SK-MEL-5 (cell line): ENCODE measurements around the gene LOXL3. TPM values are rescaled to one million over a fixed set of nuclear protein-coding genes. Genes with fewer than 3 reads are reported as not detected.

Source experiments
- DNase-seq: peaks from one replicate; pipeline ENCODE4 v3.0.0-alpha.2; 2016; ENCODE audit warnings: low read depth, low spot score
- in situ Hi-C: cut with HindIII; loops from 2 replicates; pipeline ENCODE4 v1.10.0; 2016; ENCODE audit warnings: low sequenced_read_pairs, high pct_unique_total_duplicates, low pct_unique_long_range_greater_than_20kb
- polyA plus RNA-seq, 2 experiments: library from polyadenylated mRNA; depleted of rRNA; stranded (reverse); fragments of >200 nt; gene quantifications; 2 replicates each; pipeline ENCODE4 v1.2.3, GENCODE V29; 2015
- total RNA-seq: library from RNA; depleted of rRNA; stranded (reverse); fragments of >200 nt; shearing (Covaris generic); gene quantifications from 2 replicates; pipeline ENCODE4 v1.2.3, GENCODE V29; 2014; rRNA removed

Gene LOXL3, protein sequence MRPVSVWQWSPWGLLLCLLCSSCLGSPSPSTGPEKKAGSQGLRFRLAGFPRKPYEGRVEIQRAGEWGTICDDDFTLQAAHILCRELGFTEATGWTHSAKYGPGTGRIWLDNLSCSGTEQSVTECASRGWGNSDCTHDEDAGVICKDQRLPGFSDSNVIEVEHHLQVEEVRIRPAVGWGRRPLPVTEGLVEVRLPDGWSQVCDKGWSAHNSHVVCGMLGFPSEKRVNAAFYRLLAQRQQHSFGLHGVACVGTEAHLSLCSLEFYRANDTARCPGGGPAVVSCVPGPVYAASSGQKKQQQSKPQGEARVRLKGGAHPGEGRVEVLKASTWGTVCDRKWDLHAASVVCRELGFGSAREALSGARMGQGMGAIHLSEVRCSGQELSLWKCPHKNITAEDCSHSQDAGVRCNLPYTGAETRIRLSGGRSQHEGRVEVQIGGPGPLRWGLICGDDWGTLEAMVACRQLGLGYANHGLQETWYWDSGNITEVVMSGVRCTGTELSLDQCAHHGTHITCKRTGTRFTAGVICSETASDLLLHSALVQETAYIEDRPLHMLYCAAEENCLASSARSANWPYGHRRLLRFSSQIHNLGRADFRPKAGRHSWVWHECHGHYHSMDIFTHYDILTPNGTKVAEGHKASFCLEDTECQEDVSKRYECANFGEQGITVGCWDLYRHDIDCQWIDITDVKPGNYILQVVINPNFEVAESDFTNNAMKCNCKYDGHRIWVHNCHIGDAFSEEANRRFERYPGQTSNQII
- 29.6 and 30.4 TPM in 2 replicates for total RNA-seq
- 50.1 and 58.5 TPM in 2 replicates for polyA plus RNA-seq (2015; cell fraction: cytosol; rRNA removed)
- 101 and 107 TPM in 2 replicates for polyA plus RNA-seq (2015; cell fraction: nucleus; rRNA removed)

DNA sequence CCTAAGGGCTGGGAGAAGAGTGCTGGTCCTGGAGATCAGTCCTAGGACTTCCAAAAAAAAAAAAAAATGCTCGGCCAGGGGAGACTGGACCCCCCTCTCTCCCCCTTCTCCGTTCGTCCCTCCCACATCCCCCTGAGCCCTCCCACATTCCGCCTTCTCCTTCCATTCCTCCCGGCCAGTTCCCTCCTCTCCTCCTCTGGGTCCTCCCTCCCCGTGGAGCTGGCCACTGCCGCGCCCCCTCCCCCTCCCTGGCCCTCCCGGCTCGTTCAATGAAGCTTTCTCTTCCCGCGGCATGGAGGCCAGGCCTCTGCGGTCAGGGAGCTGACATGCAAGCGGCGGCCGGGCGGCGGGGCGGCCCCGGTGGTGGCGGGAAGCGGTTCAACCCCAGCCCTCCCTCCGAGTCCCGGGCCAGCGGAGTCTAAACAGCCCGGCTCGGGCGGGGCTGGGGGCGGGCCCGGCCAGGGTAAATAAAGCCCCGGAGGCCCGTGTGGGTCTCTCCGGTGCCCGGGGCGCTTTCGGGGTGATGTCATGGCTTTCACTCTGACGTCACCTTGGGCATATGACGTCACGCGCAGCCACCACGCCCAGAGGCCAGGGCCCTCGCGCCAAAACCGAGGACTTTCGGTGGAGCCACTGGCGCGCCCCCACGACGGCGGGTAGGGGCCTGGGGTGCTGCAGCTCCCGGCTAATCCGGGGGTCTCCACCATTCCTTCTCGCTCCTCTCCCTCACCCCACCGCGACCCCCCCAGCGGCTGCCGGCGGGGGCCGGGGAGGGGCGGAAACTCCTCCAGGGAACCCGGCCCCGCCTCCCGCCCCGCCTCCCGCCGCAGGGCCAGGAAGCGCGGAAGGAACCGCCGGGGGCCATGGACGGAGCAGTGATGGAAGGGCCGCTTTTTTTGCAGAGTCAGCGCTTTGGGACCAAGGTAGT lies at the start of gene LOXL3, which contains the start of gene DOK1:
Gene LOXL3, minus strand, starts transcription at position 51 of the 928 bp plus-strand sequence. CDS start 1,308 bp downstream, outside the sequence.
Gene DOK1, plus strand, starts transcription at position 829 of the 928 bp plus-strand sequence. Its CDS starts 35 bp downstream, at position 864.
- in situ Hi-C loops: no loop called here
- DNase-seq: peak; percentile 87

DNA sequence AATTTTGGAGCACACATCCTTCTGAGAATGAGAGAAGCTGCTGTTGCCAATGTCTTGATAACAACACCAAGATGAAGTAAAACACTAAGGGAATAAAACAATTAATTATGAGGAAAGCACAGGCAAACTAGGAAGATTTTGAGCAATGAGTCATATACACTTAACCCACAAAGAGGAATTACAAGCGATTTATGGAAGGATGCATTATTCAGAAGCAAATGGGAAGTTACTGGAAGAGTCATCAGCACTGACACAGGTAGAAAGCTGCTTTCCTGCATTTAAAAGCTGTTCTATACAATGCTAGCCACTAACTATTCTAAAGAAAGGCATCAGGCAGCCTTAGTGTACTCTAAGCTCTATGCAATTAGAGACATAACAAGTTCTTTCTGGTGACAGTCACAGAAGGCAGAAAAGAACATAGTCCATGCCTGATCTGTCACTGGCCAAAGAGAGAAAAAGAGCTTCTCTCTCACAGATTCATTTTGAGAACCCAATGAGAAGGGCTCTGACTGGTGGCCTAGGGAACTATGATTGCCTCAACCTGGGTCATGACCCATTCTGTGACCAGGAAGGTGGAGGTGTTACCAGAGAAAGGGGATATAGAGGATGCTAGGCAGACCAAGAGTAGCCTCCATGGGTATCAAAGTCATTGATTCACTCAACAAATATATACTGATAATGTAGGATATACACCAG lies 49.0 kb upstream of the LOXL3 start:
- in situ Hi-C loops: no loop called here
- no peak for DNase-seq

DNA sequence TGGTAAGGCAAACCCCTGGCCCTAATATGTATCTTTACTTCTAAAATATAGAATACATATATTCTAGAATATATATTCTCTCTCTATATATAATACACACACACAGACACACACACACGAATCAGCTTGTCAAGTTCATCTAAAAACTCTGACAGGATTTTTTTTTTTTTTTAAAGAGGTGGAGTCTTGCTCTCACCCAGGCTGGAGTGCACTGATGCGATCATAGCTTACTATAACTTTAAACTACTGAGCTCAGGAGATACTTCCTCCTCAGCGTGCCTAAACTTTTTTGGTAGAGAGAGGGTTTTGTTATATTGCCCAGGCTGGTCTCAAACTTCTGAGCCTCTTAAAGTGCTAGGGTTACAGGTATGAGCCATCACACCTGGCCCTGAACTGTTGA lies 45.9 kb upstream of the LOXL3 start:
- no peak for DNase-seq
- in situ Hi-C loops: no loop called here

DNA sequence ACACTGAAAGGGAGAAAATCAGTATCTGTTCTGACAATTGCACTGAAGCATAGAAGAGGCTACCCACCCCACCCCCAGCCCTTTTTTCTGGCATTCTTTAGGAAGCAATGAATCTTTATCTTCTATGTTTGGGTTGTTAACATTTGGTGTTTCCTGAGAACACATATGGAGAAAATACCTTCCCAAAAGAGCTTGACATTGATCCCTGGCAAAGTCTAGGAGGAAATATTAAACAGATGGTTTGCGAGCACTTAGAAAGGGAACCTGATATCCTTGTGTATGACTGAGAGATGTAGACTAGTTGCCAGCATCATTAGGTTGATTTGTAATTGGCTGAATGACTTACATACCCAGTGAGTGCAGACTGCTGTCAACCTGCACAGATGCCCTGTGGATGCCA lies 43.7 kb upstream of the LOXL3 start:
- DNase-seq: no peak
- in situ Hi-C loops: no loop called here

DNA sequence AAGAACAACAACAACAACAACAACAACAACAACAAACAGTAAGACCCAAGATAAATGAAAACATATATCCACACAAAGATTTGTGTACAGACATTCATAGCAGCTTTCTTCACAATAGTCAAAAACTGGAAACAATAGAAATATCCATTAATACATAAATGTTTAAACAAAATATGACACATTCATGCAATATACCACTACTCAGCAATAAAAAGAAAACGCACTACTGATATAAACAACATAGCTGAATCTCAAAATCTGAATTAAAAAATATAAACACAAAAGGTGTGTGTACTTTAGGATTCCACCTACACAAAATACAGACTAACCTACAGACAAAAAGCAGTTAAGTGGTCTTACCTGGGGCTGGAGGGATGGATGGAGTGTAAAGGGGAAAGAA lies 42.8 kb upstream of the LOXL3 start:
- DNase-seq: no peak
- in situ Hi-C loops: no loop called here

DNA sequence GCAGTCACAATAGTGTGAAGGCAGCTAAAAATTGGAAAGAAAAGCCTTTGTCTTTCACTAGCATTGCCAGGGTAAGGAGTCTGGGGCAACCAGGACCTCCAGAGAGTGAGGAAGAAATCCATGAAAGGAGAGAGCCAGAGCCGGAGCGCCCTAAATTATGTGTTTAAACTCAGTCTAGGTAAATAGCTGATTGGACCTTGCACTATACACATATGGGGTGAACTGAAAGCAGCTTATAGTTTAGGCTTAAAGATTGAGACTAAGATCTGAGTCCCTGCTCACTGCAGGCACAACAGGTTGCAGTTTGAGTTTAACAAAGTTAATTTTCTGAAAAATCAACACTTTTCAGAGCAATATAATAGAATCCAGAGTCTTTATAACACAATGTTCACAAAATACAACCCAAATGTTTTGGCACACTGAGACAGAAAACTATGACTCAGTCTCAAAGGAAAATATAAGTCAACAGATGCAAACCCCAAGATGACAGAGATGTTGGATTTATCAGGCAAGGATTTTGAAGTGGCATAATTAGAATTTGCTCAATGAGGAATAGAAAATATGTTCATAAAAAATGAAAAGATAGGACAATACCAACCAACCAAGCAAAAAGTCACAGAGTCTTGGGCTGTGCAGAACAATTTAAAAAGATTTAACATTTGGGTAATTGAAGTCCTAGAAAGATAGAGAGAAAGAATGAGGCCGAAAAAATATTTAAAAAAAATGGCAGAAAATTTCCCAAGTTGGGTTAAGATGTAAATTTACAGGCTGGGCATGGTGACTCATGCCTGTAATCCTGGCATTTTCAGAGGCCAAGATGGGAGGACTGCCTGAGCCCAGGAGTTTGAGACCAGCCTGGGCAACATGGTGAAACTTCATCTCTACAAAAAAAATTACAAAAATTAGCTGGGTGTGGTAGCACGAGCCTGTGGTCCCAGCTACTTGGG lies 40.4 kb upstream of the LOXL3 start:
- DNase-seq: no peak
- in situ Hi-C loops: no loop called here

DNA sequence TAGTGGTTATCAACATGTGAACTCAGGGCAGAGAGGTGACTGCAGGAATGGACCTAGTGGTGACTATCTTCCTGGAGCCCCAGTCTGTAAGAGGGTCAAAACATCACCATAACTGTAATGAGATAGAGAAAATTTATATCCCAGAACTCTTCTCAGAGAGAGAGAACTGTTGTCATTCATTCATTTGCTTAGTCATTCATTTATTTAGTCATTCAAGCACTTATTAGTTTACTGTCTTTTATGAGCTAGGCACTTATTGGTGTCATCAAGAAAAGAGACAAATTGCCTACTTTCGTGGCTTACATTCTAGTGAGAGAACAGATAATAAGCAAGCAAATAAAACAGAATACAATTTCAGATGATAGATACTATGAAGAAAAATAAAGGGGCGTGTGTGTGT lies 34.9 kb upstream of the LOXL3 start:
- DNase-seq: no peak
- in situ Hi-C loops: loop anchor here (5.0 kb wide), 1 partner anchor 51 kb away; no protein-coding TSS in a partner anchor

DNA sequence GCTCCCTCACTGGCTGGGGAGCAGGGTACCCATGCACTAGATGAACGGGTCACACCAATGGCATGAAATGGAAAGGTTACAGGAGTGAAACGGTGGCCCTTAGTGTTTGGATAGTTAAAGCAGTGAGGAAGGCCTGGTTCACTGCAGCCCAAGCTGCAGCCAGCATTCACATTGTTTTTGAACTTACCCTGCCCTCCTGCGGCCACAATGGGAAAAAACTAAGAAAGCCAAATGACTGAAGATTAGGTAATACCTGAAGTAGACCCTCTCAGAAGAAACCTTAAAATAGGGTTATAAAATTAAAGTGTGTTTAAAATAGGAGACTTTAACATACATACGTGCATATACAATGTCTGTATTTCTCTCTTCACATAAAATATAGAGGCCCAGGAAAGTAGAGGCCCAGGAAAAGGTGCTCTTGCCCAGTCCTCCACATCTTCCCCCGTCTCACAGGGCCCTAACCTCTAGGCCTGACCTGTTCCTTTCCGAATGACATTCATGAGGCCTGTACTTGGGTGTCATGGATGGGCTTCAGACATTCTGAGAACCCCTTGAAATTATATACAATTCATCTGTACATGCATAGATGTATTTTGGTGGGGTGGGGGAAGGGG lies 34.0 kb upstream of the LOXL3 start:
- peak; percentile 89 for DNase-seq
- in situ Hi-C loops: loop anchor here (5.0 kb wide), 1 partner anchor 50 kb away; no protein-coding TSS in a partner anchor

DNA sequence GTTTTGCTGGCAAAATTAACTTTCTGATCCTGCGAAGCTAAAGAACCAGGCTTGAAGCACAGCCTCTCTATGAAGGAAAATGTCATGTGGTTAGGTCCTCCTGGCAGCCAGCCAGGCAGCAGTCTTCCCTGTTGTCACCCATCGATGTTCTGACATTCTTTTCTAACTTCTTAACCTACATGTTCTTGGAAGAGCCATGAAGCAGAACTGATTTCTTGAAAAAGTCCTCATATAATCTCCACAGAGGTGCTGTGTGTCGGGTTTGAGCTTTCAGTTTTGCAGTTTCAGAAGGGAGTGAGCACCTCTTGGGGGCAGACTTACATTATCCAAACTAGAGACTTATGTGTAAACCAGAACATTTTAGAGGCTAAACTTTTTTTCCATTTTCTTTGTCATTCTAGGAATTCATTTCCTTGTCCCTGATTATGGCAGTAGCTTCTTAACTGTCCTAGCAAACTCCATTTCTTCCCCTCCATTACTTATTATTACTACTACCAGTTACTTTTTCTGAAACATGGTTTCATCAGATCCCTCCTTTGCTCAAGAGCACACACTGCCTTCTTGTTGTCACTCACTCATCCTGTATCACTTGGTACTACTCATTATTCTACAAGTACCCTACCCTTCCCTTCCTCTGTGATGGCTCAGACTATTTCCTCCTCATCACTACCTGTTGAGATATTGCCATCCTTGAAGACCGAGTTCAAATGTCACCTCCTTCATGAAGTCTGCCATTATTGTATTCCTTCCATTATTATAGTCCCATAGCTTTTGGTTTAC lies 31.9 kb upstream of the LOXL3 start:
- in situ Hi-C loops: loop anchor here (5.0 kb wide), 1 partner anchor 48 kb away; no protein-coding TSS in a partner anchor

DNA sequence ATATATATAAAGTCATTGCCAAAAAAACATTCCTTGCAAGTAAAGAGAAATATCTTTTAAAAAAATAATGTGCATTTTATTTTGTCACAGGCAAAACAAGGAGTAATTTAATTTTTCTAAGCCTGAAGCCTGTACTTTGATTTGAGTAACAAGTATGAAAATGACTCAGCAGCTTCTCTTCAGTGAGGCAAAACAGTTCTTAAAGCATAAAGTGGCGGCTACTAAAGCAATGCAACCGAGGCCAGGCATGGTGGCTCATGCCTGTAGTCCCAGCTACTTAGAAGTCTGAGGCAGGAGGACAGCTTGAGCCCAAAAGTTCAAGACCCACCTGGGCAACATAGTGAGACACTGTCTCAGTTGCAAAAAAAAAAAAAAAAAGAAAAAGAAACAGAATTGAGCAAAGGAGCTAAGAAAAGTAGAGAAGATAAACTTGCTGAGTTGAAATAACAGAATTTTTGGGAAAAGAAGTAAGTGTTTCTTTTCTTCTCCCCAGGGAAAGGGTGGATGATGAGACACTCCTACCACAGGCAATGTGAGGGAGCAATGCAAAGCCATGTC lies 30.4 kb upstream of the LOXL3 start:
- in situ Hi-C loops: no loop called here

More for the DNA sequence above, 31.9 kb upstream of the LOXL3 start:
- peak; percentile 55 for DNase-seq

DNA sequence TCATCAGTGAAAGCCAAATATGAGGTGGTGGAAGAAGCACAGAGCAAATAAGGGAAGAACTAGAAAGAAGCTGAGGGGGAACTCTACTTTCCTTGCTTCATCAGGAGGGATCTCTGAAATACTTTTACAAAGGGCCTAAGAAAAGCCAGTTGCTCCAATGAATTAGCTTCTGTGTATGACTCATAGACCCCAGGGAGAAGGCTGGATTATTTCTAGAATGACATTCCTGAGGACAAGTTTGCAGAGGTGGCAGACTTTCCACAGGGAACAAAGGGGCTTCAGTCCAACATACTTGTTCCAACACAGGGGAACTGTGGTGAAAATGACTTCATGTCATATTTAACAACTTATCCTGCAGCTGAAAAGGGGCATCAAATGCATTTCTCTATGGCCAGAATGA lies 29.8 kb upstream of the LOXL3 start:
- in situ Hi-C loops: no loop called here
- DNase-seq: peak; percentile 99

More for the DNA sequence above, 30.4 kb upstream of the LOXL3 start:
- DNase-seq: peak; percentile 39

DNA sequence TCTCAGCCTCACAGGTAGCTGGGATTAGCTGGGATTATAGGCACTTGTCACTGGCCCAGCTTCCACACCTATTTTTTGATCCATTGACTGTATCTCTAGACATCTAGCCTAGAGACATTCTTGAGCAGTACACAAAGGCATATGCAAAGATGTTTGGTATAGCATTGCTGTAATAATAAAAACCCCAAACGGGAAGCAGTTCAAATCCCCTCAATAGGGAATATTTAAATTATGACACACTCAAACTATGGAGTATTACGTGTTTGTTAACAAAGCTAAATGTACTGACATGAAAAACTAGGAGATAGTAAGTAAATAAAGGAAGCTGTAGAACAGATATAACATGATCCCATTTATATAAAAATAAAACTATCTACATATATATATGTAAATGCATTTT lies 28.4 kb upstream of the LOXL3 start:
- no peak for DNase-seq
- in situ Hi-C loops: no loop called here

DNA sequence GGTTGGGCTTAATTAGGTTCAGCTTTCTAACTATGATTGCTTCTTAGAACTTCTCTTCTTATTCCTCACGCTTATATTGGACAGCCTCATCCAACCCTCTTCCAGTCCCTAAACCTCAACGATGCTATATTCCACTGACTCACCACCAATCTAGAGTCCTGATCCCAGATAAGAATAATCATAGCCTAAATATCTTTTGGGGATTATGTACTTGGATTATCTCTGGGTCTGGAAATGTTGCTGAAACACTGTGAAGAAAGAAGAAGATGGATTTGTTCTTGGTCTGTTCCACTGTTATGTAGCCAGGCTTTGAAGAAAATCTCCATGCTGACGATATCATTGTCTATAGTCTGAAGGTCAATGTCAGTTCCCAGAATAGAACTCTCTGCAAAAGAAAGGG lies 27.7 kb upstream of the LOXL3 start:
- DNase-seq: no peak
- in situ Hi-C loops: no loop called here

DNA sequence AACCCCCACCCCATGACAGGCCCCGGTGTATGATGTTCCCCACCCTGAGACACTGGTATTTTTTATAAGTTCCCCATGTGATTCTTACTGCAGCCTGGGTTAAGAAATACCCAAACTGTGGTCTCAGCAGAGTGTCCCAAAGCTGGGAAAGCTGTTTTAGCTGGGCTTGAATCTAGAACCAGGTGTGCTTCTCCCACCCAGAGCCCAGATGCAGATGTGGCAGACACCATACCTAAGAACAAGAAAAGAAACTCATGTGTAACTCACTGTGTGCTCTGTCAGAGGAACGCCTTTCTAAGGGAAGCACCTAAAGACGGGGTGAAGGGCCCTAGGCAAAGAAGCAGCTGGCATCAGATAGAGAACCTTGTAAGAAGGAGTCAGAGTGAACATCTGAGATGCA lies 24.7 kb upstream of the LOXL3 start:
- DNase-seq: no peak
- in situ Hi-C loops: no loop called here
